Endodermal cell (in vitro differentiated cells): Measurements from ENCODE around the gene ATXN7L1. TPM values are rescaled to one million over a fixed set of nuclear protein-coding genes. Genes with fewer than 3 reads are reported as not detected.

Experiments
- DNase-seq: peaks from one replicate; pipeline ENCODE4 v3.0.0-alpha.2; 2017
- H3K27ac ChIP-seq: 2 replicates; pipeline ENCODE4 v1.5.1; 2013; ENCODE audit warnings: mild to moderate bottlenecking, low read depth, low read length, moderate library complexity
- H3K27me3 ChIP-seq: 2 replicates; pipeline ENCODE4 v1.6.1; 2013; ENCODE audit warnings: mild to moderate bottlenecking, low read length, moderate library complexity; ENCODE audit not compliant: insufficient read depth, control insufficient read depth, poor library complexity, severe bottlenecking
- H3K36me3 ChIP-seq: 2 replicates; pipeline ENCODE4 v1.7.0; 2013; ENCODE audit warnings: mild to moderate bottlenecking, low read length, moderate library complexity; ENCODE audit not compliant: control insufficient read depth, insufficient read depth
- H3K4me1 ChIP-seq: one replicate; pipeline ENCODE4 v1.7.0; 2013; ENCODE audit warnings: low read length; ENCODE audit not compliant: control insufficient read depth, insufficient read depth
- H3K4me3 ChIP-seq: 2 replicates; pipeline ENCODE4 v1.5.1; 2013; ENCODE audit warnings: mild to moderate bottlenecking, low read length, moderate library complexity
- H3K9ac ChIP-seq: 2 replicates; pipeline ENCODE4 v1.6.1; 2013; ENCODE audit warnings: mild to moderate bottlenecking, low read length, moderate library complexity; ENCODE audit not compliant: poor library complexity, severe bottlenecking; ENCODE audit errors: extremely low read depth
- H3K9me3 ChIP-seq: 2 replicates; pipeline ENCODE4 v1.6.1; 2013; ENCODE audit warnings: mild to moderate bottlenecking, low read length, moderate library complexity; ENCODE audit not compliant: control insufficient read depth
- H3K27ac Mint-ChIP-seq: 2 replicates; pipeline ENCODE4 v1.8.0; 2020; ENCODE audit warnings: mixed read lengths
- H3K27me3 Mint-ChIP-seq: 2 replicates; pipeline ENCODE4 v1.8.0; 2021; ENCODE audit warnings: mild to moderate bottlenecking, mixed read lengths; ENCODE audit not compliant: insufficient read depth
- H3K36me3 Mint-ChIP-seq: 2 replicates; pipeline ENCODE4 v1.8.0; 2020; ENCODE audit warnings: low read depth, mixed read lengths
- H3K4me1 Mint-ChIP-seq: 2 replicates; pipeline ENCODE4 v1.8.0; 2020; ENCODE audit warnings: mixed read lengths
- H3K4me3 Mint-ChIP-seq: 2 replicates; pipeline ENCODE4 v1.8.0; 2020; ENCODE audit warnings: mild to moderate bottlenecking, moderate library complexity, mixed read lengths
- H3K9me3 Mint-ChIP-seq: 2 replicates; pipeline ENCODE4 v1.8.0; 2020; ENCODE audit warnings: mild to moderate bottlenecking, mixed read lengths
- CTCF ChIP-seq: fragments of 200-600 bp; sonication (generic); conservative IDR thresholded peaks from 2 replicates; pipeline ENCODE4 v1.5.0; 2021; ENCODE audit warnings: antibody characterized with exemption, mild to moderate bottlenecking
- WGBS, 2 experiments: methylation state at CpG; one replicate each; pipeline versions ENCODE4 v1.1.5 to v1.1.7; 2013; ENCODE audit warnings: missing lambda C conversion rate in 2 of 2, mixed read lengths in 1 of 2; ENCODE audit not compliant: insufficient coverage in 1 of 2, insufficient read length in 1 of 2; 5-methylcytosine and 5-hydroxymethylcytosine counted together
- total RNA-seq, 2 donors: library from RNA; stranded (reverse); fragmentation: NEBNext Ultra II Directional in 1 of 2; extraction: Animal tissue kit (Norgen Biotek cat#: 25700) in 1 of 2; gene quantifications; 2 replicates in 1 of 2; 3 replicates in 1 of 2; pipeline ENCODE4 v1.2.1, GENCODE V29; 2021

Gene ATXN7L1
- total RNA-seq, 2 donors from 2014 or later = 16.9 to 30.4 TPM

- H3K9ac ChIP-seq = no peak overlapping the region
- Mint-ChIP-seq H3K9me3 (no peaks in the 10 kb centered on the region), H3K36me3 (peaks cover 6% of the 10 kb centered on the region), H3K4me3 (no peak overlapping the region), H3K27me3 (no peaks in the 10 kb centered on the region), H3K4me1 (peaks cover 25% of the 10 kb centered on the region), H3K27ac (peak overlapping the region; percentile 5)
- 89 to 94% methylated on average over 13 to 14 of the region's 14 CpGs for whole genome bisulfite sequencing, 2 experiments
- H3K27me3 ChIP-seq = no peaks in the 10 kb centered on the region
- no peak overlapping the region for H3K27ac ChIP-seq
- H3K4me3 ChIP-seq = no peak overlapping the region
- no peaks in the 10 kb centered on the region for H3K9me3 ChIP-seq
- no peaks in the 10 kb centered on the region for H3K4me1 ChIP-seq
- H3K36me3 ChIP-seq = no peaks in the 10 kb centered on the region
- DNase-seq = no peak
- TF ChIP-seq CTCF = no peak
Measured at GRCh38 chr7:105766421-105767073, 109.9 kb downstream of the ATXN7L1 start.

- H3K4me1 ChIP-seq = no peaks in the 10 kb centered on the region
- H3K4me3 ChIP-seq = no peak overlapping the region
- peaks cover 5% of the 10 kb centered on the region for H3K36me3 Mint-ChIP-seq
- TF ChIP-seq CTCF = no peak
- H3K27ac Mint-ChIP-seq = no peak overlapping the region
- no peak overlapping the region for H3K9ac ChIP-seq
- H3K9me3 ChIP-seq = no peaks in the 10 kb centered on the region
- no peaks in the 10 kb centered on the region for H3K9me3 Mint-ChIP-seq
- H3K27ac ChIP-seq = no peak overlapping the region
- H3K27me3 Mint-ChIP-seq = no peaks in the 10 kb centered on the region
- WGBS, 2 experiments = 90 to 95% methylated on average over 4 of the region's 4 CpGs
- H3K4me1 Mint-ChIP-seq = peaks cover 26% of the 10 kb centered on the region
- H3K36me3 ChIP-seq = no peaks in the 10 kb centered on the region
- H3K27me3 ChIP-seq = no peaks in the 10 kb centered on the region
- H3K4me3 Mint-ChIP-seq = no peak overlapping the region
- DNase-seq = no peak
Measured at GRCh38 chr7:105765846-105766245, 110.6 kb downstream of the ATXN7L1 start.

GRCh38 chr7:105764506-105764905, 111.9 kb downstream of the ATXN7L1 start:
- WGBS, 2 experiments = 94% methylated on average over 2 of the region's 2 CpGs; no CpG with 5 or more reads in 1 of the 2 experiments
- Histone ChIP-seq H3K9ac (no peak overlapping the region), H3K27ac (no peak overlapping the region), H3K4me3 (no peak overlapping the region), H3K4me1 (no peaks in the 10 kb centered on the region), H3K27me3 (no peaks in the 10 kb centered on the region), H3K9me3 (no peaks in the 10 kb centered on the region), H3K36me3 (no peaks in the 10 kb centered on the region)
- no peak overlapping the region for H3K4me3 Mint-ChIP-seq
- H3K27ac Mint-ChIP-seq = no peak overlapping the region
- H3K27me3 Mint-ChIP-seq = no peaks in the 10 kb centered on the region
- peaks cover 5% of the 10 kb centered on the region for H3K36me3 Mint-ChIP-seq
- no peaks in the 10 kb centered on the region for H3K9me3 Mint-ChIP-seq
- TF ChIP-seq CTCF = no peak
- no peak for DNase-seq
- peaks cover 34% of the 10 kb centered on the region for H3K4me1 Mint-ChIP-seq
